Vagina (tissue), 2 donors: ENCODE measurements around the gene TAGLN. TPM values are rescaled to one million over a fixed set of nuclear protein-coding genes. Genes with fewer than 3 reads are reported as not detected.
A peak's percentile ranks its signal among the peaks of the same experiment; 100 is the strongest.

ENCODE experiments used
- DNase-seq, 2 donors: peaks; one replicate each; pipeline ENCODE4 v3.0.0-alpha.2; 2017; ENCODE audit errors: extremely low spot score in 2 of 2
- H3K27ac ChIP-seq: fragments of 200-600 bp; sonication (generic); one replicate; pipeline ENCODE4 v1.5.1; 2019
- H3K27me3 ChIP-seq: fragments of 200-600 bp; sonication (generic); one replicate; pipeline ENCODE4 v1.5.1; 2019
- H3K36me3 ChIP-seq, 2 donors: fragments of 200-600 bp; sonication (generic); one replicate each; pipeline ENCODE4 v1.5.1; 2017 to 2019
- H3K4me1 ChIP-seq: fragments of 200-600 bp; sonication (generic); one replicate; pipeline ENCODE4 v1.5.1; 2019
- H3K4me3 ChIP-seq, 2 donors: fragments of 200-600 bp; sonication (generic); 1 replicate in 1 of 2; 2 replicates in 1 of 2; pipeline ENCODE4 v1.5.1; 2016 to 2019
- H3K9me3 ChIP-seq: fragments of 200-600 bp; sonication (generic); one replicate; pipeline ENCODE4 v1.5.1; 2019
- POLR2A ChIP-seq, 2 donors: fragments of 450-650 bp; IDR thresholded peaks; one replicate each; pipeline ENCODE4 v1.6.1; 2017; ENCODE audit warnings: antibody characterized with exemption in 2 of 2, mild to moderate bottlenecking in 2 of 2, moderate library complexity in 2 of 2
- POLR2AphosphoS5 ChIP-seq, 2 donors: sonication (generic); formaldehyde crosslinking; IDR thresholded peaks; one replicate each; pipeline ENCODE4 v1.9.0; 2017; ENCODE audit warnings: antibody characterized with exemption in 2 of 2, mild to moderate bottlenecking in 2 of 2, low read depth in 1 of 2; ENCODE audit not compliant: insufficient read depth in 1 of 2
- intact Hi-C: fragments of 100-400 bp; cut with DNase I; formaldehyde crosslinking; loops from one replicate; pipeline ENCODE4 v1.15.1; 2023
- total RNA-seq: library from RNA; depleted of rRNA; stranded (reverse); fragments of >200 nt; gene quantifications from one replicate; pipeline ENCODE4 v1.2.3, GENCODE V29; 2016
- TF ChIP-seq, protein P1 (sequence below), 3 experiments: fragments of 450-650 bp in 2 of 3; fragments of 200-600 bp in 1 of 3; sonication (generic) in 1 of 3; IDR thresholded peaks; one replicate each; pipeline ENCODE4 v1.5.1; 2017 to 2019; ENCODE audit warnings: antibody characterized with exemption in 3 of 3, mild to moderate bottlenecking in 2 of 3, moderate library complexity in 2 of 3

Gene TAGLN
- total RNA-seq, 1 donor from 2014 or later, result 1,935 TPM

DNA sequence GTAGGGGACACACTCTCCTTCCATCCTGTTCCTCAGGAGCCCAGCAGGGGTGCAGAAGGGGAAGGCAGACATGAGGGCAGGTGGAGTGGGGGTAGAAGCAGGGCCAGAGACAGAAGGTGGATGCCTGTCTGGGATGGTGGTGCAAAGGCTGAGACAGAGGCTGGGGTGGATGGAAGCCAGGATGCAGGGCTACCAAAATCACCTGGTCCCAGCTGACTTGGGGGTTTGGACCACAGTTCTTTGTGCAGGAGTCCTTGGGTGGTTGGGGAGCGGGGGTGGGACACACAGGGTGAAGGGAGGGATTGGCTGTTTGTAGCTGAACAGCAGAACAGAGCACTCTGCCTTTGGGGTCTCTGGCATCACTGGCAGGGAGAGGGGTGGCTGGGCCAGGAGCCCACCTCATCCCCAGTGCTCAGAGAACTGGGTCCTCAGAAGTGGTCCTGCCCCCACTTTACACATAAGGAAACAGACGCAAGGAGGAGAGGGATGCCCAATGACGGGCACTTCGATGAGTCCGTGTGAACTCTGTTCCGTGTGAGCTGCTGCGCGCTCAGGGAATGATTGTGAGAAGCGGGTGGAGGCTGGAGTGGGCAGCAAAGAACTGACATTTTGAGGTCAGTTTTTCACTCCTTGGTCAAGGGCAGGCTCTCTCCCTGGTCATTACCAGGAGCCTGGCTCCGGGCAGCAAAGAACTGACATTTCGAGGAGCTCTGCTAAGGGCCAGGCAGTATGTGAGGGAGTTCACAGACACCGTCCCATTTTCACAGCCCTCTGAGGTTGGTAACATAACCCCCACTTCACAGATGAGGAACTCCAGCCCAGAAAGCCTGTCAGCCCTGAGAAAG lies 1.9 kb downstream of the TAGLN start:
- peaks cover 0 to 23% of the 10 kb centered on the region in 2 donors for H3K36me3 ChIP-seq
- peak overlapping the region; percentile 78 for H3K27ac ChIP-seq
- H3K4me1 ChIP-seq, result peaks cover 21% of the 10 kb centered on the region
- intact Hi-C loops, result no loop called here
- no peak for TF ChIP-seq POLR2A (IDR thresholded peaks at IDR 0.05)
- no peak for TF ChIP-seq POLR2AphosphoS5 (IDR thresholded peaks at IDR 0.05; ENCODE audit: insufficient read depth in 1 of 2, low read depth in 1 of 2)
- TF ChIP-seq, protein P1, sequence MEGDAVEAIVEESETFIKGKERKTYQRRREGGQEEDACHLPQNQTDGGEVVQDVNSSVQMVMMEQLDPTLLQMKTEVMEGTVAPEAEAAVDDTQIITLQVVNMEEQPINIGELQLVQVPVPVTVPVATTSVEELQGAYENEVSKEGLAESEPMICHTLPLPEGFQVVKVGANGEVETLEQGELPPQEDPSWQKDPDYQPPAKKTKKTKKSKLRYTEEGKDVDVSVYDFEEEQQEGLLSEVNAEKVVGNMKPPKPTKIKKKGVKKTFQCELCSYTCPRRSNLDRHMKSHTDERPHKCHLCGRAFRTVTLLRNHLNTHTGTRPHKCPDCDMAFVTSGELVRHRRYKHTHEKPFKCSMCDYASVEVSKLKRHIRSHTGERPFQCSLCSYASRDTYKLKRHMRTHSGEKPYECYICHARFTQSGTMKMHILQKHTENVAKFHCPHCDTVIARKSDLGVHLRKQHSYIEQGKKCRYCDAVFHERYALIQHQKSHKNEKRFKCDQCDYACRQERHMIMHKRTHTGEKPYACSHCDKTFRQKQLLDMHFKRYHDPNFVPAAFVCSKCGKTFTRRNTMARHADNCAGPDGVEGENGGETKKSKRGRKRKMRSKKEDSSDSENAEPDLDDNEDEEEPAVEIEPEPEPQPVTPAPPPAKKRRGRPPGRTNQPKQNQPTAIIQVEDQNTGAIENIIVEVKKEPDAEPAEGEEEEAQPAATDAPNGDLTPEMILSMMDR (IDR thresholded peaks at IDR 0.05), result no peak
- no peaks in the 10 kb centered on the region for H3K27me3 ChIP-seq
- no peaks in the 10 kb centered on the region for H3K9me3 ChIP-seq
- peak overlapping the region; percentile 46 to 54 for H3K4me3 ChIP-seq
- DNase-seq, result no peak

DNA sequence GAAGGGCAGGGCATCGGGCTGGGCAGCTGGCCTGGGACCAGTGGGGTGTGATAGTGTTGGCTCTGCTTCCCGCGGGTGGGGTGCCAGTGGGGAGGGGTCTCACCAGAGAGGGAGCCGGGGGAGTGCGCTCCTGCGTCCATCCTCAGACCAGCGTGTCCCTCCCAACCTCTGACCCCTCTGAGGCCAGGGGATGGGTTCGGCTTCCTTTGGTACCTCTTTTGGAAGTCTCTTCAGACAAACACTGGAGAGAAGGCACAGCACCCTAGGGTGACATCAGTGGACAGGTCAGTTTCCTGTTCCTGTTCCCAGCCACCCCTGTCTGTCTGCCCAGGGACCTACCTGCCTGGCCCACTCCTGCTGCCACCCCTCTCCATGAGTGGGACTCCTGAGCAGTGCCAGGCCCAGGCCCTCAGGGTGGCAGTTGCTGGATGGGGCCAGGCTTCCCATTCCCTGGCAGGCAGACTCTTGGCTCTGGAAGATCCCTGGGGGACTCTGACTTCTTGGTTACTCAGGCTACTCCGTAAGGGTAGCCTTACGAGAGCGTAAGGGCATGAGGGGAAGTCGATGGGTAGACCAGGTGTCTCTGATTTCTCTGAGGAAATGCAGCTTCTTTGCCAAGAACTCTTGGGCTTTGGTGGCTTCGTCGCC lies 2.6 kb downstream of the TAGLN start:
- intact Hi-C loops, result no loop called here
- Histone ChIP-seq H3K36me3 (peaks cover 0 to 23% of the 10 kb centered on the region in 2 donors), H3K27ac (peak overlapping the region; percentile 78), H3K4me3 (peak overlapping the region; percentile 46 to 54), H3K27me3 (no peaks in the 10 kb centered on the region), H3K9me3 (no peaks in the 10 kb centered on the region), H3K4me1 (peaks cover 21% of the 10 kb centered on the region)
- TF ChIP-seq POLR2A (IDR thresholded peaks at IDR 0.05), result no peak
- TF ChIP-seq POLR2AphosphoS5 (IDR thresholded peaks at IDR 0.05; ENCODE audit: insufficient read depth in 1 of 2, low read depth in 1 of 2), result peak in 1 of 2 donors; percentile 22
- TF ChIP-seq, protein P1 (IDR thresholded peaks at IDR 0.05), result no peak
- DNase-seq, result no peak

DNA sequence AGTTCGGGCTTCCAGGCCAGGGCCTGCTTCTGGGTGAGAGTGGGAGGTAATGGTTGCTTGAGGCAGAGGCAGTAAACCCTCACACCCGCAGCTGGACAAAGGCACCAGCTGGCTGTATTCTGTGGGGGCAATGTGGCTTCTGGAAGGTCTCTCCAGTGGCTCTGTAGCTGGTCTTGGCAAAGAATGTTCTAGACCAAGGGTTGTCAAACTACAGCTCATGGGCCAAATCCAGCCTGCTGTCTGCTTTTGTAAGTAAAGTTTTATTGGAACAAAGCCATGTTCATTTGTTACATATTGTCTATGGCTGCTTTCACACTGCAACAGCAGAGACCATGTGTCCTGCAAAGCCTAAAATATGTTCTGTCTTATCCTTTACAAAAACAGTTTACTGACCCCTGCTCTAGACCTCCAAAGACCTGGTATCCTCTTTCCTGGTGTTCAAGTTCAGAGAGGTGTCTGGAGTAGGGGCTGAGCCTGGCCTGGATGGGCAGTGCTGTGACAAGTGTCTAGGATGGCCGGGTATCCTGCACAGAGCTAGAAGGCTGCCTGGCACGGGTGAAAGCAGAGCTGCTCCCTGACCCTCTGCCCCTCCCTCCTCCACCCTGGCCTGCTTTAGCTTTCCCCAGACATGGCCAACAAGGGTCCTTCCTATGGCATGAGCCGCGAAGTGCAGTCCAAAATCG lies 3.4 kb downstream of the TAGLN start:
- Histone ChIP-seq H3K27ac (peak overlapping the region; percentile 78), H3K36me3 (peaks cover 0 to 23% of the 10 kb centered on the region in 2 donors), H3K4me1 (peaks cover 15% of the 10 kb centered on the region), H3K4me3 (peak overlapping the region; percentile 46 to 54), H3K9me3 (no peaks in the 10 kb centered on the region), H3K27me3 (no peaks in the 10 kb centered on the region)
- intact Hi-C loops, result no loop called here
- DNase-seq, result no peak
- no peak for TF ChIP-seq POLR2A (IDR thresholded peaks at IDR 0.05)
- TF ChIP-seq POLR2AphosphoS5 (IDR thresholded peaks at IDR 0.05; ENCODE audit: insufficient read depth in 1 of 2, low read depth in 1 of 2), result no peak
- TF ChIP-seq, protein P1 (IDR thresholded peaks at IDR 0.05), result no peak

DNA sequence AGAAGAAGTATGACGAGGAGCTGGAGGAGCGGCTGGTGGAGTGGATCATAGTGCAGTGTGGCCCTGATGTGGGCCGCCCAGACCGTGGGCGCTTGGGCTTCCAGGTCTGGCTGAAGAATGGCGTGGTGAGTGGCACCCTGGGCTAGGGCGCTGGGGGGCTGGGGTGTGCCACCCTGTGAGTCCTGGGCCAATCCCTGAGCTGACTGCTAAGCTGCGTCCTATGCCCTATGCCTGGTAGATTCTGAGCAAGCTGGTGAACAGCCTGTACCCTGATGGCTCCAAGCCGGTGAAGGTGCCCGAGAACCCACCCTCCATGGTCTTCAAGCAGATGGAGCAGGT lies 3.9 kb downstream of the TAGLN start:
- peaks cover 0 to 23% of the 10 kb centered on the region in 2 donors for H3K36me3 ChIP-seq
- DNase-seq, result no peak
- peak overlapping the region; percentile 78 for H3K27ac ChIP-seq
- intact Hi-C loops, result no loop called here
- H3K27me3 ChIP-seq, result no peaks in the 10 kb centered on the region
- TF ChIP-seq POLR2AphosphoS5 (IDR thresholded peaks at IDR 0.05; ENCODE audit: insufficient read depth in 1 of 2, low read depth in 1 of 2), result peak in 1 of 2 donors; percentile 55
- TF ChIP-seq POLR2A (IDR thresholded peaks at IDR 0.05), result no peak
- TF ChIP-seq, protein P1 (IDR thresholded peaks at IDR 0.05), result no peak
- no peaks in the 10 kb centered on the region for H3K9me3 ChIP-seq
- H3K4me3 ChIP-seq, result peak overlapping the region; percentile 46 to 54
- H3K4me1 ChIP-seq, result peaks cover 10% of the 10 kb centered on the region
